ENCODE measurements around the gene CREBL2. TPM values are rescaled to one million over a fixed set of nuclear protein-coding genes. Genes with fewer than 3 reads are reported as not detected.
"Not testable (repeated sequence)": the region's sequence is repeated elsewhere in the genome, so short reads cannot be mapped to it uniquely, and the experiment has no call there.

The CREBL2 gene
- total RNA-seq, 1 donor from 2014 or later, result 31.9 TPM

DNA sequence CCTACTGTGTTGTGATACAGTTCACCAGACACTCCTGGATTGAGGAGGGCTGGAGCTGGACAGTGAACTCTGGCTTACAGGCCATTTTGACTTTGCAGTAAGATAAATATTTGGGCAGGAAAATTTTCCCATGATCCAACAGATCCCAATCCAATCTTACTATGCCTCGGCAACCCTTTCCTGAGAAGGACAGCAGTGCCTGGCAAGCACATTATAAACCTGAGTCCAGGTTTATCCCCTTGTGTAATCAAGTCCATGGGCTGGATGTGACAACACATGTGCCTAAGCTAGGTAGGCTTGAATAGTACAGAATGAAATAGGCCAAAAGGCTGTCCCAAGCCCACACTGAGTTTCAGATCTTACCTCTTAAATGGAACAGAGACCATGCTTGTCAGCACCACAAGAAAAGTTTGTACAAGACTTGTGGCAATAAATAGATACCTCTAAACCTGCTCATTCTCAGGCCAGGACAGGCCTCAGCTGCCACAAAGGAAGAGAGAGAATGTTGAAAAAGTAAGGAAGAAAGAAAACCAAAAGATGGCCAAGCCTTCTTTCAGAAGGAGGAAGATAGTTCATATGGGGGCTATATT is 34.9 kb downstream of the CREBL2 start:
- no peak overlapping the region for H3K4me3 Mint-ChIP-seq (ENCODE audit: unreplicated experiment)
- TF ChIP-seq CTCF (IDR thresholded peaks at IDR 0.05; ENCODE audit: partially characterized antibody, unreplicated experiment), result no peak
- H3K36me3 Mint-ChIP-seq (ENCODE audit: unreplicated experiment), result peaks cover 33% of the 10 kb centered on the region
- peaks cover 8% of the 10 kb centered on the region for H3K9me3 Mint-ChIP-seq (ENCODE audit: unreplicated experiment)
- no peak overlapping the region for H3K27ac Mint-ChIP-seq (ENCODE audit: unreplicated experiment)
- no peaks in the 10 kb centered on the region for H3K27me3 Mint-ChIP-seq (ENCODE audit: unreplicated experiment)
- no peaks in the 10 kb centered on the region for H3K4me1 Mint-ChIP-seq (ENCODE audit: low read depth, unreplicated experiment)
- DNase-seq, result no peak

GRCh38 chr12:12648284-12648683 is 36.6 kb downstream of the CREBL2 start:
- no peak for TF ChIP-seq CTCF (IDR thresholded peaks at IDR 0.05; ENCODE audit: partially characterized antibody, unreplicated experiment)
- Mint-ChIP-seq H3K27me3 (ENCODE audit: unreplicated experiment) (no peaks in the 10 kb centered on the region), H3K9me3 (ENCODE audit: unreplicated experiment) (peaks cover 8% of the 10 kb centered on the region), H3K4me1 (ENCODE audit: low read depth, unreplicated experiment) (no peaks in the 10 kb centered on the region), H3K27ac (ENCODE audit: unreplicated experiment) (no peak overlapping the region), H3K36me3 (ENCODE audit: unreplicated experiment) (peaks cover 33% of the 10 kb centered on the region), H3K4me3 (ENCODE audit: unreplicated experiment) (no peak overlapping the region)
- DNase-seq, result no peak

DNA sequence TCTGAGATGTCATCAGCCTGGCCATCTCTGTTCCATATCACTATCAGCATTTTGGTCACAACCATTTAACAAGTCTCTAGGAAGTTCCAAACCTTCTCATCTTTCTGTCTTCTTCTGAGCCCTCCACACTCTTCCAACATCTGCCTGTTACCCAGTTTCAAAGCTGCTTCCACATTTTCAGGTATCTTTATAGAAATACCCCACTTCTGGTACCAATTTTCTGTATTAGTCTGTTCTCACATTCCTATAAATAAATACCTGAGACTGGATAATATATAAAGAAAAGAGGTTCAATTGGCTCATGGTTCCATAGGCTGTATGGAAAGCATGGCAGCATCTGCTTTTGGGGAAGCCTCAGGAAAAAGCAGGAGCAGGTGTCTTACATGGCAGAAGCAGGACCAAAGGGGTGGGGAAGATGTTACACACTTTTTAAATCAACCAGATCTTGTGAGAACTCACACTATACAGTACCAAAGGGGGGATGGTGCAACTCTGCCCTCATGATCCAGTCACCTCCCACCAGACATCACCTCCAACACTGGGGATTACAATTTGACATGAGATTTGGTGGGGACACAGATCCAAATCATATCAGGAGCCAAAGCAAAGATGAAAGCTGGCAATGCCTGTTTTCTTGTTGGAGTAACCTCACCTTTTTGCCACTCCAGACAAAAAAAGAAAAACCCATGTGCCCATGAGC is 37.4 kb downstream of the CREBL2 start:
- Mint-ChIP-seq H3K9me3 (ENCODE audit: unreplicated experiment) (peaks cover 8% of the 10 kb centered on the region), H3K27me3 (ENCODE audit: unreplicated experiment) (no peaks in the 10 kb centered on the region), H3K4me1 (ENCODE audit: low read depth, unreplicated experiment) (no peaks in the 10 kb centered on the region), H3K4me3 (ENCODE audit: unreplicated experiment) (peak overlapping the region; percentile 4), H3K27ac (ENCODE audit: unreplicated experiment) (no peak overlapping the region), H3K36me3 (ENCODE audit: unreplicated experiment) (peaks cover 33% of the 10 kb centered on the region)
- DNase-seq, result no peak
- no peak for TF ChIP-seq CTCF (IDR thresholded peaks at IDR 0.05; ENCODE audit: partially characterized antibody, unreplicated experiment)

- no peak for DNase-seq
- Mint-ChIP-seq H3K27me3 (ENCODE audit: unreplicated experiment) (no peaks in the 10 kb centered on the region), H3K9me3 (ENCODE audit: unreplicated experiment) (peaks cover 6% of the 10 kb centered on the region), H3K4me3 (ENCODE audit: unreplicated experiment) (no peak overlapping the region), H3K27ac (ENCODE audit: unreplicated experiment) (no peak overlapping the region), H3K36me3 (ENCODE audit: unreplicated experiment) (peaks cover 31% of the 10 kb centered on the region), H3K4me1 (ENCODE audit: low read depth, unreplicated experiment) (peaks cover 6% of the 10 kb centered on the region)
- TF ChIP-seq CTCF (IDR thresholded peaks at IDR 0.05; ENCODE audit: partially characterized antibody, unreplicated experiment), result no peak
Observed at GRCh38 chr12:12651752-12652151, 40.1 kb downstream of the CREBL2 start.

DNA sequence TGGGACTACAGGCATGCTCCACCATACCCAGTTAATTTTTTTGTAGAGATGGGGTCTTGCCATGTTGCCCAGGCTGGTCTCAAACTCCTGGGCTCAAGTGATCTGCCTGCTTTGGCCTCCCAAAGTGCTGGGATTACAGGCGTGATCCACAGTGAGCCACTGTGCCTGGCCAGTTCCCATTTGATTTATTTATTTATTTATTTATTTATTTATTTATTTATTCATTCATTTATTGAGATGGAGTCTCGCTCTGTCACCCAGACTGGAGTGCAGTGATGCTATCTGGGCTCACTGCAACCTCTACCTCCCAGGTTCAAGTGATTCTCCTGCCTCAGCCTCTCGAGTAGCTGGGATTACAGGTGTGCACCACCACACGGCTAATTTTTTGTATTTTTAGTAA is 41.0 kb downstream of the CREBL2 start:
- H3K36me3 Mint-ChIP-seq (ENCODE audit: unreplicated experiment), result peaks cover 21% of the 10 kb centered on the region
- peaks cover 11% of the 10 kb centered on the region for H3K4me1 Mint-ChIP-seq (ENCODE audit: low read depth, unreplicated experiment)
- H3K9me3 Mint-ChIP-seq (ENCODE audit: unreplicated experiment); DNase-seq; H3K4me3 Mint-ChIP-seq (ENCODE audit: unreplicated experiment); H3K27me3 Mint-ChIP-seq (ENCODE audit: unreplicated experiment); H3K27ac Mint-ChIP-seq (ENCODE audit: unreplicated experiment): not testable (repeated sequence)

All from glutamatergic neuron (in vitro differentiated cells).